HG03280 (cell line): ENCODE results near the gene CDC25C.
"Not testable (repeated sequence)": the region's sequence is repeated elsewhere in the genome, so short reads cannot be mapped to it uniquely, and the experiment has no call there.

ENCODE experiments used
- ATAC-seq: cut with Tn5 transposase; IDR thresholded peaks from one replicate; pipeline ENCODE4 v1.9.1; 2021; ENCODE audit warnings: mild to moderate bottlenecking, moderate library complexity; ENCODE audit not compliant: unreplicated experiment

CDC25C gene

GRCh38 chr5:138282920-138283742, 48.5 kb downstream of the CDC25C start:
- ATAC-seq: no peak

GRCh38 chr5:138280915-138281314, 50.7 kb downstream of the CDC25C start:
- no peak for ATAC-seq

GRCh38 chr5:138276402-138277054, 55.1 kb downstream of the CDC25C start:
- ATAC-seq: no peak

GRCh38 chr5:138275895-138276294, 55.7 kb downstream of the CDC25C start:
- ATAC-seq: no peak

- ATAC-seq: no peak
These were observed 56.2 kb downstream of the CDC25C start for GRCh38 chr5:138275379-138275782.

GRCh38 chr5:138274189-138274853, 57.3 kb downstream of the CDC25C start, which contains the start of gene GFRA3:
Gene GFRA3, minus strand, starts transcription at chr5:138274621. Its CDS starts 197 bp downstream, at chr5:138274424.
- ATAC-seq: no peak

- no peak for ATAC-seq
These were observed 57.8 kb downstream of the CDC25C start for GRCh38 chr5:138273834-138274188.

- no peak for ATAC-seq
These were observed 58.9 kb downstream of the CDC25C start for GRCh38 chr5:138272681-138273080.

GRCh38 chr5:138271281-138271680, 60.3 kb downstream of the CDC25C start:
- no peak for ATAC-seq

- ATAC-seq: no peak
These were observed 67.4 kb downstream of the CDC25C start for GRCh38 chr5:138264183-138264582.

GRCh38 chr5:138263581-138263980, 68.0 kb downstream of the CDC25C start:
- ATAC-seq: no peak

- ATAC-seq: no peak
These were observed 72.8 kb downstream of the CDC25C start for GRCh38 chr5:138258704-138259292.

GRCh38 chr5:138257583-138257982, 74.0 kb downstream of the CDC25C start:
- no peak for ATAC-seq

GRCh38 chr5:138252944-138253343, 78.7 kb downstream of the CDC25C start:
- no peak for ATAC-seq

- ATAC-seq: not testable (repeated sequence)
These were observed 83.8 kb downstream of the CDC25C start for GRCh38 chr5:138247800-138248199.

- no peak for ATAC-seq
These were observed 84.8 kb downstream of the CDC25C start for GRCh38 chr5:138246822-138247221.

- no peak for ATAC-seq
These were observed 85.3 kb downstream of the CDC25C start for GRCh38 chr5:138246334-138246733.

GRCh38 chr5:138245717-138246116, 85.9 kb downstream of the CDC25C start:
- no peak for ATAC-seq

- no peak for ATAC-seq
These were observed 87.8 kb downstream of the CDC25C start for GRCh38 chr5:138243794-138244193.

GRCh38 chr5:138241688-138242571, 89.7 kb downstream of the CDC25C start:
- no peak for ATAC-seq
